Lower leg skin (tissue), 4 donors: Measurements from ENCODE around the gene FBXO46. TPM values are rescaled to one million over a fixed set of nuclear protein-coding genes. Genes with fewer than 3 reads are reported as not detected.

Source experiments
- DNase-seq, 2 donors: peaks; one replicate each; pipeline ENCODE4 v3.0.0-alpha.2; 2019; ENCODE audit warnings: low spot score in 2 of 2
- H3K4me3 ChIP-seq: fragments of 200-600 bp; sonication (generic); 2 replicates; pipeline ENCODE4 v1.5.1; 2017; ENCODE audit warnings: mild to moderate bottlenecking, low read depth; ENCODE audit not compliant: poor library complexity, severe bottlenecking
- CTCF ChIP-seq, 3 donors: fragments of 450-650 bp; IDR thresholded peaks; one replicate each; pipeline ENCODE4 v1.5.1; 2016; ENCODE audit warnings: antibody characterized with exemption in 3 of 3, mild to moderate bottlenecking in 3 of 3, moderate library complexity in 2 of 3
- POLR2A ChIP-seq, 2 donors: fragments of 450-650 bp; IDR thresholded peaks; one replicate each; pipeline ENCODE4 v1.6.1; 2016 to 2017; ENCODE audit warnings: antibody characterized with exemption in 2 of 2, mild to moderate bottlenecking in 1 of 2, moderate library complexity in 1 of 2
- WGBS, 2 donors: methylation state at CpG; one replicate each; pipeline ENCODE4 v1.1.5; 2018; 5-methylcytosine and 5-hydroxymethylcytosine counted together
- intact Hi-C: fragments of 100-400 bp; cut with DNase I; formaldehyde crosslinking; loops from one replicate; pipeline ENCODE4 v1.15.0; 2023; ENCODE audit warnings: low total_unique reads
- total RNA-seq, 4 donors: library from RNA; depleted of rRNA; stranded (reverse); fragments of >200 nt; gene quantifications; one replicate each; pipeline ENCODE4 v1.1.0, GENCODE V29; 2016

The FBXO46 gene
- total RNA-seq, 4 donors from 2014 or later, result 22.0 to 26.7 (median 25.4) TPM

GRCh38 chr19:45746866-45747265 lies 16.2 kb upstream of the FBXO46 start:
- WGBS, 2 donors, result 62 to 79% methylated on average over 5 of the region's 5 CpGs
- no peak overlapping the region for H3K4me3 ChIP-seq
- DNase-seq, result no peak
- intact Hi-C loops, result no loop called here
- TF ChIP-seq CTCF (IDR thresholded peaks at IDR 0.05), result no peak
- no peak for TF ChIP-seq POLR2A (IDR thresholded peaks at IDR 0.05)

GRCh38 chr19:45745606-45746005 lies 14.9 kb upstream of the FBXO46 start:
- no peak overlapping the region for H3K4me3 ChIP-seq
- no peak for TF ChIP-seq CTCF (IDR thresholded peaks at IDR 0.05)
- TF ChIP-seq POLR2A (IDR thresholded peaks at IDR 0.05), result no peak
- intact Hi-C loops, result no loop called here
- 81 to 86% methylated on average over 6 of the region's 6 CpGs for WGBS, 2 donors
- no peak for DNase-seq

- TF ChIP-seq POLR2A (IDR thresholded peaks at IDR 0.05), result no peak
- no peak for TF ChIP-seq CTCF (IDR thresholded peaks at IDR 0.05)
- intact Hi-C loops, result no loop called here
- no peak for DNase-seq
- no peak overlapping the region for H3K4me3 ChIP-seq
- WGBS, 2 donors, result 72 to 78% methylated on average over 4 of the region's 4 CpGs
These were observed 12.3 kb upstream of the FBXO46 start for GRCh38 chr19:45742969-45743368.

- intact Hi-C loops, result no loop called here
- TF ChIP-seq CTCF (IDR thresholded peaks at IDR 0.05) (no peak), POLR2A (IDR thresholded peaks at IDR 0.05) (no peak)
- H3K4me3 ChIP-seq, result no peak overlapping the region
- WGBS, 2 donors, result 86 to 89% methylated on average over 10 of the region's 10 CpGs
- DNase-seq, result no peak
These were observed 9.1 kb upstream of the FBXO46 start for GRCh38 chr19:45739498-45740439.

- no peak within 1 kb of the TSS for H3K4me3 ChIP-seq
- DNase-seq, result no peak
- 92% methylated on average over 44 to 59 of the region's 59 CpGs for WGBS, 2 donors
- intact Hi-C loops, result no loop called here
- TF ChIP-seq POLR2A (IDR thresholded peaks at IDR 0.05) (no peak), CTCF (IDR thresholded peaks at IDR 0.05) (no peak)
These were observed 2.6 kb upstream of the FBXO46 start, which contains the start of gene MEIOSIN for GRCh38 chr19:45733160-45733810. TSS of gene MEIOSIN (plus strand) at chr19:45733439. CDS start at chr19:45735377, 1,938 bp downstream.
